Measurements from ENCODE around the gene ZRANB3. TPM values are rescaled to one million over a fixed set of nuclear protein-coding genes. Genes with fewer than 3 reads are reported as not detected.

The ZRANB3 gene
- total RNA-seq, 4 donors from 2014 or later, result 2.8 to 6.9 (median 6.0) TPM

- DNase-seq (ENCODE audit: low spot score in 2 of 2), result no peak
- no peaks in the 10 kb centered on the region for H3K36me3 ChIP-seq
- 46% methylated on average over 3 of the region's 3 CpGs for WGBS
- no peaks in the 10 kb centered on the region for H3K9me3 ChIP-seq
- no peaks in the 10 kb centered on the region for H3K27me3 ChIP-seq
- H3K27ac ChIP-seq, result no peak overlapping the region
- TF ChIP-seq, protein P1, sequence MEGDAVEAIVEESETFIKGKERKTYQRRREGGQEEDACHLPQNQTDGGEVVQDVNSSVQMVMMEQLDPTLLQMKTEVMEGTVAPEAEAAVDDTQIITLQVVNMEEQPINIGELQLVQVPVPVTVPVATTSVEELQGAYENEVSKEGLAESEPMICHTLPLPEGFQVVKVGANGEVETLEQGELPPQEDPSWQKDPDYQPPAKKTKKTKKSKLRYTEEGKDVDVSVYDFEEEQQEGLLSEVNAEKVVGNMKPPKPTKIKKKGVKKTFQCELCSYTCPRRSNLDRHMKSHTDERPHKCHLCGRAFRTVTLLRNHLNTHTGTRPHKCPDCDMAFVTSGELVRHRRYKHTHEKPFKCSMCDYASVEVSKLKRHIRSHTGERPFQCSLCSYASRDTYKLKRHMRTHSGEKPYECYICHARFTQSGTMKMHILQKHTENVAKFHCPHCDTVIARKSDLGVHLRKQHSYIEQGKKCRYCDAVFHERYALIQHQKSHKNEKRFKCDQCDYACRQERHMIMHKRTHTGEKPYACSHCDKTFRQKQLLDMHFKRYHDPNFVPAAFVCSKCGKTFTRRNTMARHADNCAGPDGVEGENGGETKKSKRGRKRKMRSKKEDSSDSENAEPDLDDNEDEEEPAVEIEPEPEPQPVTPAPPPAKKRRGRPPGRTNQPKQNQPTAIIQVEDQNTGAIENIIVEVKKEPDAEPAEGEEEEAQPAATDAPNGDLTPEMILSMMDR (IDR thresholded peaks at IDR 0.05), result no peak
- TF ChIP-seq POLR2A (IDR thresholded peaks at IDR 0.05), result no peak
- TF ChIP-seq EP300 (IDR thresholded peaks at IDR 0.05), result no peak
- TF ChIP-seq POLR2AphosphoS5 (IDR thresholded peaks at IDR 0.05), result no peak
- H3K4me1 ChIP-seq, result peaks cover 18% of the 10 kb centered on the region
- H3K4me3 ChIP-seq, result peak overlapping the region; percentile 65
These were observed 1.6 kb upstream of the ZRANB3 start for GRCh38 chr2:135532581-135532980.

GRCh38 chr2:135531231-135532197, 496 bp upstream of the ZRANB3 start, which contains the start of gene R3HDM1:
TSS of gene R3HDM1 (plus strand) at chr2:135531484. CDS start at chr2:135604846, 73,362 bp downstream.
- H3K27ac ChIP-seq, result peak within 1 kb of the TSS; percentile 92
- H3K27me3 ChIP-seq, result no peaks in the 10 kb centered on the region
- TF ChIP-seq POLR2A (IDR thresholded peaks at IDR 0.05) (no peak), POLR2AphosphoS5 (IDR thresholded peaks at IDR 0.05) (no peak), EP300 (IDR thresholded peaks at IDR 0.05) (no peak)
- TF ChIP-seq, protein P1 (IDR thresholded peaks at IDR 0.05), result no peak
- under 1% methylated on average over 43 of the region's 75 CpGs for WGBS
- H3K9me3 ChIP-seq, result no peaks in the 10 kb centered on the region
- no peaks in the 10 kb centered on the region for H3K36me3 ChIP-seq
- H3K4me1 ChIP-seq, result peaks cover 18% of the 10 kb centered on the region
- H3K4me3 ChIP-seq, result peak within 1 kb of the TSS; percentile 65
- peak; percentile 99 for DNase-seq (ENCODE audit: low spot score in 2 of 2)

DNA sequence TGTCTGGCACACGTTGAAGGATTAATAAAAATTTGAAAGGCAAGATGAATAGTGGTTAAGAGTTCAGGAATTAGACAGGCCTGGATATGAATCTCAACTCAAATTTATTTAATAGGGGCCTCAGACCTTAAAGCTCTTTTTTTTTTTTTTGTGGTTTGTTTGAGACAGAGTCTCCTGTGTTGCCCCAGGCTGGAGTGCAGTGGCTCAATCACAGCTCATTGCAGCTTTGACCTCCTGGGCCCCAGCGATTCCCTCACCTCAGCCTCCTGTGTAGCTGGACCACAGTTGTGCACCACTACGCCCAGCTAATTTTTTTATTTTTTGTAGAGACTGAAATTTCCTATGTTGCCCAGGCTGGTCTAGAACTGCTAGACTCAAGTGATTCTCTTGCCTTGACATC, 3.0 kb downstream of the ZRANB3 start:
- Histone ChIP-seq H3K36me3 (no peaks in the 10 kb centered on the region), H3K27ac (no peak overlapping the region), H3K4me1 (peaks cover 17% of the 10 kb centered on the region), H3K9me3 (no peaks in the 10 kb centered on the region), H3K4me3 (no peak overlapping the region), H3K27me3 (no peaks in the 10 kb centered on the region)
- no peak for DNase-seq (ENCODE audit: low spot score in 2 of 2)
- TF ChIP-seq POLR2AphosphoS5 (IDR thresholded peaks at IDR 0.05) (no peak), POLR2A (IDR thresholded peaks at IDR 0.05) (no peak), EP300 (IDR thresholded peaks at IDR 0.05) (no peak)
- TF ChIP-seq, protein P1 (IDR thresholded peaks at IDR 0.05), result no peak
- 86% methylated on average over 3 of the region's 3 CpGs for WGBS

DNA sequence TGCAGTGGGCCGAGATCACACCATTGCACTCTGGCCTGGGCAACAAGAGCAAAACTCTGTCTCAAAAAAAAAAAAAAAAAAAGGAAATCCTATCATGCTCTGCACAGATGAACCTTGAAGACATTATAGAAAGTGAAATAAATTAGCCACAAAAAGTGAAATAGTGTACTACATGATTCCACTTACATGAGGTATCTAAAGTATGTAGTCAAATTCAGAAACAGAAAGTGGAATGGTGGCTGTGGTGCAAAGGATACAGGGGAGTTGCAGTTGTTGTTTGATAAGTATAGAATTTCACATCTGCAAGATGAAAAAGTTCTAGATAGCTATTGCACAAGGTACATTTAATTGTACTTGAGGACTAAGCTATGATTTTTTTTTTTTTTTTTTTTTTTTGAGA, 5.2 kb downstream of the ZRANB3 start:
- no peaks in the 10 kb centered on the region for H3K27me3 ChIP-seq
- H3K27ac ChIP-seq, result no peak overlapping the region
- TF ChIP-seq POLR2AphosphoS5 (IDR thresholded peaks at IDR 0.05) (no peak), POLR2A (IDR thresholded peaks at IDR 0.05) (no peak), EP300 (IDR thresholded peaks at IDR 0.05) (no peak)
- TF ChIP-seq, protein P1 (IDR thresholded peaks at IDR 0.05), result no peak
- H3K4me3 ChIP-seq, result no peak overlapping the region
- peaks cover 6% of the 10 kb centered on the region for H3K4me1 ChIP-seq
- no peaks in the 10 kb centered on the region for H3K9me3 ChIP-seq
- WGBS, result 92% methylated on average over 1 of the region's 1 CpG
- no peak for DNase-seq (ENCODE audit: low spot score in 2 of 2)
- no peaks in the 10 kb centered on the region for H3K36me3 ChIP-seq

GRCh38 chr2:135512099-135512498, 18.9 kb downstream of the ZRANB3 start:
- Histone ChIP-seq H3K4me3 (no peak overlapping the region), H3K4me1 (no peaks in the 10 kb centered on the region), H3K27ac (no peak overlapping the region), H3K9me3 (peaks cover 41% of the 10 kb centered on the region), H3K36me3 (no peaks in the 10 kb centered on the region), H3K27me3 (no peaks in the 10 kb centered on the region)
- WGBS, result 93% methylated on average over 2 of the region's 2 CpGs
- no peak for DNase-seq (ENCODE audit: low spot score in 2 of 2)
- TF ChIP-seq POLR2A (IDR thresholded peaks at IDR 0.05), result no peak

All from suprapubic skin (tissue), 4 donors.